SK-N-SH (cell line): ENCODE data around the gene SMYD2. TPM values are rescaled to one million over a fixed set of nuclear protein-coding genes. Genes with fewer than 3 reads are reported as not detected.
A peak's percentile ranks its signal among the peaks of the same experiment; 100 is the strongest.

Experiments used
- CTCF ChIA-PET: fragments of 300-600, 350-600 bp; formaldehyde crosslinking; extraction: SDS; loops from one replicate; lab custom pipeline; 2021; lab: Yijun Ruan, JAX
- POLR2A ChIA-PET: fragments of 350-600 bp; sonication (Branson Sonifier 250); formaldehyde crosslinking; extraction: SDS; loops from one replicate; lab custom pipeline; 2020; ENCODE audit warnings: antibody characterized with exemption, inconsistent platforms; lab: Yijun Ruan, JAX
- DNase-seq: peaks from one replicate; pipeline ENCODE4 v3.0.0; 2012
- H2AFZ ChIP-seq: fragments of 200-600 bp; sonication (generic); 2 replicates; pipeline ENCODE4 v1.8.1; 2016; ENCODE audit warnings: antibody characterized with exemption, mild to moderate bottlenecking, low read depth
- H3F3A ChIP-seq: fragments of 200-600 bp; sonication (generic); replicated peaks from 2 replicates; pipeline ENCODE3; 2016; ENCODE audit warnings: antibody characterized with exemption, mild to moderate bottlenecking; ENCODE audit not compliant: insufficient read depth
- H3K27ac ChIP-seq, 2 experiments: fragments of 200-500 bp in 1 of 2; fragments of 200-600 bp in 1 of 2; sonication (Bioruptor generic) in 1 of 2; sonication (generic), shearing (Covaris generic) in 1 of 2; 2 replicates each; pipeline versions ENCODE4 v1.5.1 to v1.6.1; 2014 to 2016; ENCODE audit warnings: low read depth in 2 of 2, inconsistent platforms in 1 of 2, low read length in 1 of 2, mild to moderate bottlenecking in 1 of 2, mixed read lengths in 1 of 2
- H3K27me3 ChIP-seq: fragments of 200-600 bp; sonication (generic), shearing (Covaris generic); 2 replicates; pipeline ENCODE4 v1.6.1; 2016; ENCODE audit warnings: mixed run types; ENCODE audit not compliant: insufficient read depth
- H3K36me3 ChIP-seq, 2 experiments: fragments of 200-500 bp in 1 of 2; fragments of 200-600 bp in 1 of 2; sonication (Bioruptor generic) in 1 of 2; sonication (generic) in 1 of 2; replicated peaks in 1 of 2; 2 replicates each; pipeline versions ENCODE3 to v1.5.1; 2014 to 2016; ENCODE audit warnings: low read length in 1 of 2, mild to moderate bottlenecking in 1 of 2; ENCODE audit not compliant: insufficient read depth in 2 of 2, control insufficient read depth in 1 of 2
- H3K4me1 ChIP-seq, 2 experiments: fragments of 200-500 bp in 1 of 2; fragments of 200-600 bp in 1 of 2; sonication (Bioruptor generic) in 1 of 2; sonication (generic), shearing (Covaris generic) in 1 of 2; 2 replicates each; pipeline versions ENCODE4 v1.5.1 to v1.6.1; 2014 to 2016; ENCODE audit warnings: low read depth in 1 of 2, low read length in 1 of 2, mixed run types in 1 of 2; ENCODE audit not compliant: insufficient read depth in 2 of 2, control insufficient read depth in 1 of 2
- H3K4me2 ChIP-seq: fragments of 200-600 bp; sonication (generic), shearing (Covaris generic); 2 replicates; pipeline ENCODE4 v1.6.1; 2017; ENCODE audit warnings: mixed run types
- H3K4me3 ChIP-seq, 2 experiments: fragments of 200-500 bp in 1 of 2; fragments of 200-600 bp in 1 of 2; sonication (Bioruptor generic) in 1 of 2; sonication (generic), shearing (Covaris generic) in 1 of 2; 2 replicates each; pipeline versions ENCODE4 v1.5.1 to v1.8.1; 2014 to 2016; ENCODE audit warnings: low read depth in 2 of 2, inconsistent platforms in 1 of 2, low read length in 1 of 2, mild to moderate bottlenecking in 1 of 2, mixed read lengths in 1 of 2, moderate library complexity in 1 of 2
- H3K79me2 ChIP-seq: fragments of 200-600 bp; sonication (generic); 2 replicates; pipeline ENCODE4 v1.8.1; 2017; ENCODE audit warnings: mild to moderate bottlenecking; ENCODE audit not compliant: insufficient read depth
- H3K9ac ChIP-seq: fragments of 200-600 bp; sonication (generic); 2 replicates; pipeline ENCODE4 v1.6.1; 2017; ENCODE audit warnings: mixed run types
- H3K9me2 ChIP-seq: fragments of 200-600 bp; sonication (generic); 2 replicates; pipeline ENCODE4 v1.6.1; 2017; ENCODE audit warnings: mixed run types
- H3K9me3 ChIP-seq: fragments of 200-600 bp; sonication (generic); 2 replicates; pipeline ENCODE4 v1.6.1; 2017; ENCODE audit warnings: mixed run types, mild to moderate bottlenecking, moderate library complexity
- H4K20me1 ChIP-seq: fragments of 200-600 bp; sonication (generic); 2 replicates; pipeline ENCODE4 v1.6.1; 2017; ENCODE audit warnings: mild to moderate bottlenecking, mixed run types; ENCODE audit not compliant: insufficient read depth
- ELF1 ChIP-seq: IDR thresholded peaks from 2 replicates; pipeline ENCODE4 v1.4.0; 2012
- FOSL2 ChIP-seq: IDR thresholded peaks from 2 replicates; pipeline ENCODE4 v1.4.0; 2012; ENCODE audit warnings: low read depth, mild to moderate bottlenecking, moderate library complexity, borderline replicate concordance
- MXI1 ChIP-seq: IDR thresholded peaks from 2 replicates; pipeline ENCODE4 v1.6.1; 2012; ENCODE audit warnings: mild to moderate bottlenecking, low read depth, low read length, improper control_type of control experiment
- NRF1 ChIP-seq: IDR thresholded peaks from 2 replicates; pipeline ENCODE4 v1.6.1; 2012; ENCODE audit warnings: low read depth, mild to moderate bottlenecking, low read length
- RCOR1 ChIP-seq: fragments of 150-350 bp; IDR thresholded peaks from 2 replicates; pipeline ENCODE4 v1.6.1; 2017; ENCODE audit warnings: antibody characterized with exemption, low read length
- RFX5 ChIP-seq: IDR thresholded peaks from 2 replicates; pipeline ENCODE4 v1.6.1; 2012; ENCODE audit warnings: mild to moderate bottlenecking, improper control_type of control experiment, low read length
- RXRA ChIP-seq: IDR thresholded peaks from 2 replicates; pipeline ENCODE4 v1.4.0; 2012; ENCODE audit warnings: low read depth, mild to moderate bottlenecking, borderline replicate concordance
- SIN3A ChIP-seq: IDR thresholded peaks from 2 replicates; pipeline ENCODE4 v1.6.1; 2012; ENCODE audit warnings: low read depth, mild to moderate bottlenecking, low read length, moderate library complexity, borderline replicate concordance
- TAF1 ChIP-seq: IDR thresholded peaks from 2 replicates; pipeline ENCODE4 v1.6.1; 2012; ENCODE audit warnings: low read depth, mild to moderate bottlenecking, low read length, moderate library complexity, borderline replicate concordance
- WGBS: methylation state at CpG from one replicate; pipeline ENCODE4 v1.1.6; 2017; ENCODE audit warnings: low lambda C conversion rate; 5-methylcytosine and 5-hydroxymethylcytosine counted together
- polyA plus RNA-seq, 3 experiments: library from polyadenylated mRNA; depleted of rRNA; stranded (reverse); fragments of >200 nt; gene quantifications; 2 replicates each; pipeline ENCODE4 v1.2.3, GENCODE V29; 2012

SMYD2 gene
- polyA plus RNA-seq, 1 of the 3 experiments (the other 2 are of a cell fraction), result 23.1 TPM

DNA sequence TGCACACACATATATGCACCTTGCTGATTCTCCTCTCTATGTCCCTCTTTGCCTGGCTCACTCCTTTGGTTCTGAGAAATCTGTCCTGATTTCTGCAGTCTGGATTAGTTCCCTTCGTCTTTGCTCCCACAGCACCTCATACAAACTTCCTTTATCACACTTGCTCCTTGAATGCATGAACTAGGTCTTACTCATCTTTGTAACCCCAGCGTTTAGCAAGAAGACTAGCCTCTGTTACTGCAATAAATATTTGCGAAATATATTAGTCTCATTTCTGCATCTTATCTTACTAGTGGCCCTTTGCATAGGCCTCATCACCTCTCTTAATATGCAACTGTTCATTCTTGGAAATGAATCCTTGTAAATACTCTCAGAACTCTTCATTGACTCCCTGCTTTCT lies 11.4 kb downstream of the SMYD2 start:
- no peak overlapping the region for H3K9ac ChIP-seq
- no peaks in the 10 kb centered on the region for H3K9me2 ChIP-seq
- no peaks in the 10 kb centered on the region for H3K9me3 ChIP-seq
- no peaks in the 10 kb centered on the region for H3K27me3 ChIP-seq
- H3K4me2 ChIP-seq, result no peak overlapping the region
- no peak overlapping the region for H3K4me3 ChIP-seq
- TF ChIP-seq RFX5 (no peak), FOSL2 (no peak), RXRA (no peak)
- no peak overlapping the region for H2AFZ ChIP-seq
- H3K4me1 ChIP-seq, result peaks cover 0 to 11% of the 10 kb centered on the region in 2 experiments; a peak in 2 of 4 replicates
- no peaks in the 10 kb centered on the region for H4K20me1 ChIP-seq
- ChIA-PET POLR2A (interaction anchor here (0.9 kb wide), 1 partner anchor 16 kb away, joined by 4 read pairs; no protein-coding TSS in a partner anchor), CTCF (interaction anchor here (2.2 kb wide), 1 partner anchor 31 kb away, joined by 9 read pairs; no protein-coding TSS in a partner anchor)
- no peak for DNase-seq
- H3K79me2 ChIP-seq, result 0 out of 2 replicates have a peak, but pooled peaks cover 4% of the 10 kb centered on the region
- H3K27ac ChIP-seq, result no peak overlapping the region
- peaks cover 9% of the 10 kb centered on the region for H3F3A ChIP-seq
- 92% methylated on average over 3 of the region's 3 CpGs for WGBS
- peaks cover 0 to 6% of the 10 kb centered on the region in 2 experiments for H3K36me3 ChIP-seq

DNA sequence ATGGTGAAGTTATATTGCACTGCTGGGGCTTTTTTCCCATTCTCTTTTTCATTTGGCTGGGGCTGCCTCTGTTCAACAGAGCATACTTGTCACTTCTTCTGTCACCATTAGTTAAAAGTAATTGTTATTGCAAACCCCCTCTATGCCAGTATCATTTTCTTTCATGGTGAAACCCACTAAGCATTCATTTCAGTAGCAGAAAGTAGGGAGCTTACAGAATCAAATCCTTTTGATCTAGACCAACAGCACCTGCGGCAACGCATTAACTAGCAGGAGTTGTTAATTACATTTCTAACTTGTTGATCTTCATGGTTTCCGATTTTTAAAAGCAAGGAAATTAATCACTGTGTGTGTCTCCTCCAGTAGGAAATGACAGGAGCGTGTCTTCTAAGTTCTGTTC lies 15.0 kb downstream of the SMYD2 start:
- Histone ChIP-seq H3K4me3 (no peak overlapping the region), H4K20me1 (no peaks in the 10 kb centered on the region), H3K27me3 (no peaks in the 10 kb centered on the region), H3K9ac (no peak overlapping the region), H2AFZ (no peak overlapping the region), H3K4me1 (peaks cover 0 to 11% of the 10 kb centered on the region in 2 experiments; a peak in 1 of 4 replicates), H3K4me2 (no peak overlapping the region), H3K9me3 (no peaks in the 10 kb centered on the region), H3K79me2 (0 out of 2 replicates have a peak, but pooled peaks cover 4% of the 10 kb centered on the region), H3K36me3 (no peaks in the 10 kb centered on the region), H3K27ac (no peak overlapping the region)
- POLR2A ChIA-PET, result no interaction called here
- WGBS, result 93% methylated on average over 4 of the region's 4 CpGs
- no peak for DNase-seq
- CTCF ChIA-PET, result interaction anchor here (2.5 kb wide), 1 partner anchor 35 kb away, joined by 8 read pairs; no protein-coding TSS in a partner anchor
- no peak for TF ChIP-seq ELF1
- TF ChIP-seq MXI1, result no peak
- no peak for TF ChIP-seq RCOR1
- TF ChIP-seq FOSL2, result no peak
- TF ChIP-seq, all 33 proteins: peak for 0
- H3F3A ChIP-seq, result peaks cover 11% of the 10 kb centered on the region
- no peaks in the 10 kb centered on the region for H3K9me2 ChIP-seq

DNA sequence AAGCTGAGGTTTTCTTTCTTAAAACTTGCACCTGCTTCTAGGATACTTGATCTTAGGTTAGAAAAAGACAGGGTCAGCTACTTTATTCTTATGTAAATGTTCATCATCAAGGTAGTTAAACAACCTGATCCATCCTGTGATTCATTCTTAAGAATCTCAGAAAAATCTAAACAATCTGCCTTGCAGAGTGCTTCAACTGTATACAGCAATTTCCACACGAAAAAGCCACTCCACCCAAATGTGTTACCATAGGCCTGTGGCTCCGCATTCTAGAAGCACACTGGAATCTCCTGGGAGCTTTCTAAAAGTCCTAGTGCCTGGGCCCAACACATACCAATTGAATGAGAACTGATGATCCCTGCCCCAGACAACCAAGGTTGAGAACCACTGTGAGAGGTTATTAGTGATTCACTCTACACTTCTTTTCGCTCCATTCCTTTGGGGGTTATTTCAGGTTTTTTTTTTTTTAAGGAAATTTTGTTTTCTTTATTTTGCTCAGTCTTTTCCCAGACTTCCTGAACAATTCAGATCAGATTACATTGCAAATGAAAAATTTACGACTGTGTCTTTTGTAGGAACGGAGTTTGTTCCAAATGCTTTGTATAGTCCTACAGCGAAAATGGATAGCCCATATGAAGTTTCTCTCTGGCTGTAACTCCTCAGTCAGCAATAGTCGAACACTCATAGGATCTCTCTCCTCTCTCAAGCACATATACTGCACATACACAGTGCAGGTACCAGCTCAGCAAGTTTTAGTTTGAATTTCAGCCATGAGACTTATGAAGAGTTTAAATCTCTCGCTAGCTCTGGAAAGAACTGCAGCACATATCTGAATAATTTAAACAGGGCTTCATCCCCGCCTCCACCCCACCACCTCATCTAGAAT lies 16.1 kb downstream of the SMYD2 start:
- TF ChIP-seq TAF1, result no peak
- no peak for TF ChIP-seq SIN3A
- TF ChIP-seq FOSL2, result peak; percentile 17; the same call in 1 of the 2 replicates
- TF ChIP-seq NRF1, result no peak
- TF ChIP-seq ELF1, result no peak
- Histone ChIP-seq H4K20me1 (no peaks in the 10 kb centered on the region), H3K9me2 (no peaks in the 10 kb centered on the region), H3K27ac (peak overlapping the region in 1 of 2 experiments; percentile 48; a peak in 3 of 4 replicates), H3F3A (peaks cover 11% of the 10 kb centered on the region), H3K4me3 (no peak overlapping the region), H3K9me3 (no peaks in the 10 kb centered on the region), H3K27me3 (no peaks in the 10 kb centered on the region), H3K79me2 (0 out of 2 replicates have a peak, but pooled peaks cover 4% of the 10 kb centered on the region), H3K4me2 (peak overlapping the region; percentile 25; the same call in 1 of the 2 replicates), H3K36me3 (no peaks in the 10 kb centered on the region), H3K9ac (no peak overlapping the region), H2AFZ (no peak overlapping the region), H3K4me1 (peaks cover 0 to 11% of the 10 kb centered on the region in 2 experiments; a peak in 1 of 4 replicates)
- DNase-seq, result no peak
- ChIA-PET POLR2A (no interaction called here), CTCF (interaction anchor here (1.3 to 2.5 kb wide), 3 partner anchors 30 to 36 kb away, joined by 3 to 8 read pairs (median 3); no protein-coding TSS in a partner anchor)
- WGBS, result 79% methylated on average over 9 of the region's 9 CpGs
